ENCODE results near the gene CCR2.

Gene CCR2

DNA sequence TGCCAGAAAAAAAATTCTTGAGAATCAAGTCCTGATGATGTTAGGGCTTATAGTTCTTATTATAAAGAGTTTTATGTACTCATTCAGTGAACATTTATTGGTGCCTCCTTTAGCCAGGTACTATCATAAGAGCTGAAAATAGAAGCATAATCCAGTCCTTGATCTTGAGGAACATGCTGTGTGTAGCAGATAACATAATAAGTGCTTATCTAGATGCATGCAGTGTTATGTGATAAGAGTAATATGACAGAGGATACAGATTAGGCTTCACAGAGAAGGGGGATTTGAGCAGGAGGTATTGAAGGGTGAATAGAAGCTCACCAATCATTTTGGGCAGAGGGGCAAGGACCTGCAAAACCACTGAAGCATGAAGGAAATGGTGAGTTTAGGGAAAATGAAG lies 1.1 kb downstream of the CCR2 start:
- no peak for DNase-seq (ENCODE audit: low spot score)

DNA sequence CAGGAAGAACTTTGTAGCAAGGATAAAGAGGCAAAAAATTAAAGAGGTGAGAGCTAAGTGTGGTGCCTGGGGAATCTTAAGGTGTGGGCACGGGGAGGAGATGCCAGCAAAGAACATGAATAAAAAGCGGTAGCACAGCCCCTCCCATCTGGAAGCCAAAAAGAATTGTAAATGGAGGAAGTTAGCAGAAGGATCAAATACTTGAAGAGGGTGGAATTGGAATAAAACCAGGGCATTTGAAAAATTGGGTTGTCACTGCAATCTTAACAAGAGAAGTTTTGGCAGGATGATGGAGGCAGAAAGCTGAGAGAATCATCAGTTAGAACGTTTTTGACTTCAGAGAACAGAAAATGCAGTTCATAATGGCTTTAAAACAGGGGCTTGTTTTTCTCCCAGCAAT lies 2.4 kb downstream of the CCR2 start:
- no peak for DNase-seq (ENCODE audit: low spot score)

DNA sequence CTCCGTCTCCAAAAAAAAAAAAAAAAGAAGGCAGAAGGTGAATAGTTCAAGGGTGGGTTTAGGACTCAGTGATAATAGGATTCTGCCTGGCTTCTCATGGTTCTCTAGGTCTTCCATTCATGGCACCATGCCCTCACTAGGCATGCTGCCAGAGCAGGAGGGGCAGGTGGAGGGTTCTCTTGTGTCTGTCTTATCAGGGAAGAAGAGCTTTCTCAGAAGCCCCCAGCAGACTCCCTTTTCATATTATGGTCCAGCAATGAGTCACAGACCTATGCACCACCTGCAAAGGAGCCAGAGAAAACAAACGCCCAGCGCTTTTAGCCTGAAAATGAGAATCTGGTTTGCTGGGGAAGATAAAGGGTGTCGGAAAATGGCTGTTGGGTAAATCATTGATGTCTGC lies 3.0 kb downstream of the CCR2 start:
- DNase-seq (ENCODE audit: low spot score): no peak

DNA sequence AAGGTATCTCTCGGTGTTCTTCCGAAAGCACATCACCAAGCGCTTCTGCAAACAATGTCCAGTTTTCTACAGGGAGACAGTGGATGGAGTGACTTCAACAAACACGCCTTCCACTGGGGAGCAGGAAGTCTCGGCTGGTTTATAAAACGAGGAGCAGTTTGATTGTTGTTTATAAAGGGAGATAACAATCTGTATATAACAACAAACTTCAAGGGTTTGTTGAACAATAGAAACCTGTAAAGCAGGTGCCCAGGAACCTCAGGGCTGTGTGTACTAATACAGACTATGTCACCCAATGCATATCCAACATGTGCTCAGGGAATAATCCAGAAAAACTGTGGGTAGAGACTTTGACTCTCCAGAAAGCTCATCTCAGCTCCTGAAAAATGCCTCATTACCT lies 4.6 kb downstream of the CCR2 start:
- DNase-seq (ENCODE audit: low spot score): no peak

DNA sequence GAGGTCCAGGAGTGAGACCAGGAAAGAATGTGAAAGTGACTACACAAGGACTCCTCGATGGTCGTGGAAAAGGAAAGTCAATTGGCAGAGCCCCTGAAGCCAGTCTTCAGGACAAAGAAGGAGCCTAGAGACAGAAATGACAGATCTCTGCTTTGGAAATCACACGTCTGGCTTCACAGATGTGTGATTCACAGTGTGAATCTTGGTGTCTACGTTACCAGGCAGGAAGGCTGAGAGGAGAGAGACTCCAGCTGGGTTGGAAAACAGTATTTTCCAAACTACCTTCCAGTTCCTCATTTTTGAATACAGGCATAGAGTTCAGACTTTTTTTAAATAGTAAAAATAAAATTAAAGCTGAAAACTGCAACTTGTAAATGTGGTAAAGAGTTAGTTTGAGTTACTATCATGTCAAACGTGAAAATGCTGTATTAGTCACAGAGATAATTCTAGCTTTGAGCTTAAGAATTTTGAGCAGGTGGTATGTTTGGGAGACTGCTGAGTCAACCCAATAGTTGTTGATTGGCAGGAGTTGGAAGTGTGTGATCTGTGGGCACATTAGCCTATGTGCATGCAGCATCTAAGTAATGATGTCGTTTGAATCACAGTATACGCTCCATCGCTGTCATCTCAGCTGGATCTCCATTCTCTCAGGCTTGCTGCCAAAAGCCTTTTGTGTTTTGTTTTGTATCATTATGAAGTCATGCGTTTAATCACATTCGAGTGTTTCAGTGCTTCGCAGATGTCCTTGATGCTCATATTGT lies 6.0 kb downstream of the CCR2 start:
- DNase-seq (ENCODE audit: low spot score): peak; percentile 67

DNA sequence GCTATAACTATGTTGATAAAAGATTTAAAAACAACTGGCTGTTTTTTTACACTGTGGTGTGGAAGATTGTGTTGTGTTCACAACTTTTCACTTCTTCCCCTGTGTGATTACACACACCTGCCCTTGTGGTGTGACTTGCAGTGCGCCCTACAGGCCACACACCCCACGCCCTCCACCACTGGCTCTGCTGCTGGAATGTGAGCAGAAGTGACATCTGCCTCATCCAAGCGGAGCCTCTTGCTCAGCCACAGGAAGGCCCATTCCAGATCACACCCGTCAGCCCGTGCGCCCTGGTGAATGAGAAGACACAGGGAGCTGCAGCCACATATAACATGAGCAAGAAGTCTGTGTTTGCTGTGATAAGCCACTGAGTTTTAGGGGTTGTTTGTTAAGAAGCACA lies 7.0 kb downstream of the CCR2 start:
- no peak for DNase-seq (ENCODE audit: low spot score)

DNA sequence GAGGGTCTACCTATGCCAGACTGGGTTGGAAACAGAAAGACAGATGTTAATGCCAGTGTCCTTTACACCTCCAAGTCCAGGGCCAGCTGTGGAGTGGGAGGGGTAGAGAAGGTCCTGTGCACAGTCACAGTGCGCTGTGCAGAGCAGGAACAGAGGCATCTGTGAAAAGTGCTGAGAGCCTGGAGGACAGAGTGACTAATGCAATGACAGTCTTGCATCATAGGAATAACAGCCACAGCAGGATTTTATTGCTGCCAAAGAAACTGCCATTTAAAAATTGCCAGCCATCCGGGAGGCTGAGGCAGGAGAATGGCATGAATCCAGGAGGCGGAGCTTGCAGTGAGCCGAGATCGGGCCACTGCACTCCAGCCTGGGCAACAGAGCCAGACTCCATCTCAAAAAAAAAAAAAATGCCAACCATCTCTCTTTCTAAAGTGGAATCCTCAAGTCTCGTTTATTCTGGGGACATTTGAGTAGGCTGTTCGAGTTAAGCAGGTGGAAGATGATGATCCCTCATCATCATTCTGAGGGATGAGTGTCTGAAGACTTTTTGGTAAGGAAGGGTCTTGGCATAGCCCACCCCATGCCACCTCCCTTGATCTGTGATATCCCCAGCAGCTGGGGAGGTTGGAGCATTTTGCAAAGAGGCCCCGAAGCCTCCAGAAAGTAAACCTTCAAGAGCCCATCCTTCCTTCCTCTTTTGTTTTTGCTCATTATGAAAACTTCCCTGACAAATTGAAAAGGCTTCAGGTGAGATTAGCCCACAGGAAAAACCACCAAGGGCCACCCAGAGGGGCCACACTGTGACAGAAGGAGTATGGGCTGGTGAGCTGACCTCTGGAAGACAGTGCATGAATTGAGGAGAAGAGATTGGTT lies 7.7 kb downstream of the CCR2 start:
- no peak for DNase-seq (ENCODE audit: low spot score)

DNA sequence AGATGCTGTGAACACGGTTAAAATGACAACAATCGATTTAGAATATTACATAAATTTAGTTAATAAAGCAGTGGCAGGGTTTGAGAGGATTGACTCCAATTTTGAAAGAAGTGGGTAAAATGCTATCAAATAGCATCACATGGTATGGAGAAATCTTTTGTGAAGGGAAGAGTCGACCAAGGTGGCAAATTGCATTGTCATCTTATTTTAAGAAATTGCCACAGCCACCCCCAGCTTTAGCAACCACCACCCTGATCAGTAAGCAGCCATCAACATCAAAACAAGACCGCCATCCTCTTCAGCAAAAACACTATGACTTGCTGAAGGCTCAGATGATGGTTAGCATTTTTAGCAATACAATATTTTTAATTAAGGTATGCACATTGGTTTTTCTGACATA lies 11.1 kb downstream of the CCR2 start:
- DNase-seq (ENCODE audit: low spot score): no peak

DNA sequence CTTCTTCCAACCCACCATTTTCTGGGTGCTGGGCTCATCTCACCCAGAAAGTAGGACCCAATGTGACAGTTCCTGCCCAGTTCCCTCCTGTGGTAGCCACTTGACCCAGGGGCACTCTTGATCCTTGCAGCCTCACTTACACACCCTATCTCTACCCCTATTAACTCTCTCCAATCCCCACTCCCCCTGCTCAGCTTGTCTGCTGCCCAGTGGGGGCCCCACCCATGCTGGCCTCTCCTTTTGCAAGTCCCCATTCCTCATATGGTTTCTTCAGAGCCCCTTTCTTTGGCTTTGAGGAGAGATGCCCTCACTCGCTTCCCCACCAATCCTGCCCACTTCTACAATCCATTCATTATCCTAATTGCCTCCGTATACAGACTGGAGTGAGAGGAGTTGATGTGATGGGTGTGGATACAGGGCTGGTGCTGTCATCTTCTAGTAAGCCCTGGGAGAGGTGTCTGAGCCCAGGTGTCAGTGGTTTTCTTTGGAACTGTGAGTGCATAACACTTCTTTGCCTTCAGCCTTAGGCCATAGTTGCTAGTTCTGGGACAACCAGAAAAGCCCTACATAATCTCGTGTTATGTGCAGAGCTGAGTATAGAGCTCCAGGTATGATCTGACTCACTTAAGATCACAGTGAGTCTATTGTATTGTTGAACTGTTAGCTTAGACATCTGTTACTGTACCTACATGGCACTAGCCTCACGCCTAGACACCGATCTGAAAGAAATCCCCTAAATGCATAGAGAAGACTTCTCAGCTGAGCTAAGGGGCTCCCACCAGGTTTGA lies 12.0 kb downstream of the CCR2 start:
- DNase-seq (ENCODE audit: low spot score): no peak

DNA sequence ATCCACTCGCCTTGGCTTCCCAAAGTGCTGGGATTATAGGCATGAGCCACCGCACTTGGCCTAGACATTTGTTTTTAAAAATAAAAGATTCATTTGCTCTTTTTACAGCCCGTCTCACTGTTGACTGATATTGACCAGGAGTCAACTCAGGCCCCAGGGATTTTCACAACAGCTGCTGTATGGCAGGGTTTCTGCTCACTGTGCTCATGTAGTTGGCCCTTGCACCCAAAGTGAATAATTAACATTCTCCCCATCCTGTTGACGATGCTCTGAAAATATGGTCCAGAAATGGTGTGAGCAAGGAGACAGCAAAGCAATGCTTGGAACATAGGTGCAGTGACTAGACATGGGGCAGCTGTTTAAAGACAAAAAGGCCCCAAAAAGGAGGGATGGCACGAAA lies 13.9 kb downstream of the CCR2 start:
- no peak for DNase-seq (ENCODE audit: low spot score)

DNA sequence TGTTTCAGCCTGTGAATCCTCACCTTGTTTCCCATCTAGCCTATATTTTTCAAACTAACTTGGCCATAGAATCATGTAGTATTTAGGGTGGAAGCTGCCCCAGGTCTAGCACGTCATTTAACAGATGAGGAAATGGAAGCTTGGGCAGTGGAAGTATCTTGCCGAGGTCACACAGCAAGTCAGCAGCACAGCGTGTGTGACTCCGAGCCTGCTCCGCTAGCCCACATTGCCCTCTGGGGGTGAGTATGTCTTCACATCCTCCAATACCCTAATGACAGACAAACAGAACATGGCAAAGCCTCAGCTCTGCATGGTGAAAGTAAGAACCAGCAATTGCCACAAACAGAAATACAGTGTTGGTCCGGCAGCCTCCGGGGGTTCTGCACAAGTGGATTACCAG lies 14.7 kb downstream of the CCR2 start:
- peak; percentile 82 for DNase-seq (ENCODE audit: low spot score)

DNA sequence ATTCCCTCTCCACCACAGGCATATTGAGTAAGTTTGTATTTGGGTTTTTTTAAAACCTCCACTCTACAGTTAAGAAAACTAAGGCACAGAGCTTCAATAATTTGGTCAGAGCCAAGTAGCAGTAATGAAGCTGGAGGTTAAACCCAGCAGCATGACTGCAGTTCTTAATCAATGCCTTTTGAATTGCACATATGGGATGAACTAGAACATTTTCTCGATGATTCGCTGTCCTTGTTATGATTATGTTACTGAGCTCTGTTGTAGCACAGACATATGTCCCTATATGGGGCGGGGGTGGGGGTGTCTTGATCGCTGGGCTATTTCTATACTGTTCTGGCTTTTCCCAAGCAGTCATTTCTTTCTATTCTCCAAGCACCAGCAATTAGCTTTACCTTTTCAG lies 15.2 kb downstream of the CCR2 start:
- no peak for DNase-seq (ENCODE audit: low spot score)

DNA sequence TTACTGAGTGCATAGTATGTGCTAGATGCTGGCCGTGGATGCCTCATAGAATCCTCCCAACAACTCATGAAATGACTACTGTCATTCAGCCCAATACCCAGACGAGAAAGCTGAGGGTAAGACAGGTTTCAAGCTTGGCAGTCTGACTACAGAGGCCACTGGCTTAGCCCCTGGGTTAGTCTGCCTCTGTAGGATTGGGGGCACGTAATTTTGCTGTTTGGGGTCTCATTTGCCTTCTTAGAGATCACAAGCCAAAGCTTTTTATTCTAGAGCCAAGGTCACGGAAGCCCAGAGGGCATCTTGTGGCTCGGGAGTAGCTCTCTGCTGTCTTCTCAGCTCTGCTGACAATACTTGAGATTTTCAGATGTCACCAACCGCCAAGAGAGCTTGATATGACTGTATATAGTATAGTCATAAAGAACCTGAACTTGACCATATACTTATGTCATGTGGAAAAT lies 15.8 kb downstream of the CCR2 start:
- DNase-seq (ENCODE audit: low spot score): no peak

DNA sequence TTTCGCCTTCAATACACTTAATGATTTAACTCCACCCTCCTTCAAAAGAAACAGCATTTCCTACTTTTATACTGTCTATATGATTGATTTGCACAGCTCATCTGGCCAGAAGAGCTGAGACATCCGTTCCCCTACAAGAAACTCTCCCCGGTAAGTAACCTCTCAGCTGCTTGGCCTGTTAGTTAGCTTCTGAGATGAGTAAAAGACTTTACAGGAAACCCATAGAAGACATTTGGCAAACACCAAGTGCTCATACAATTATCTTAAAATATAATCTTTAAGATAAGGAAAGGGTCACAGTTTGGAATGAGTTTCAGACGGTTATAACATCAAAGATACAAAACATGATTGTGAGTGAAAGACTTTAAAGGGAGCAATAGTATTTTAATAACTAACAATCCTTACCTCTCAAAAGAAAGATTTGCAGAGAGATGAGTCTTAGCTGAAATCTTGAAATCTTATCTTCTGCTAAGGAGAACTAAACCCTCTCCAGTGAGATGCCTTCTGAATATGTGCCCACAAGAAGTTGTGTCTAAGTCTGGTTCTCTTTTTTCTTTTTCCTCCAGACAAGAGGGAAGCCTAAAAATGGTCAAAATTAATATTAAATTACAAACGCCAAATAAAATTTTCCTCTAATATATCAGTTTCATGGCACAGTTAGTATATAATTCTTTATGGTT lies 17.1 kb downstream of the CCR2 start, which contains the start of gene CCR5:
Gene CCR5 (plus strand): TSS at position 108 of the 680 bp plus-strand sequence. CDS start 1,957 bp downstream, outside the sequence.
- DNase-seq (ENCODE audit: low spot score): no peak

DNA sequence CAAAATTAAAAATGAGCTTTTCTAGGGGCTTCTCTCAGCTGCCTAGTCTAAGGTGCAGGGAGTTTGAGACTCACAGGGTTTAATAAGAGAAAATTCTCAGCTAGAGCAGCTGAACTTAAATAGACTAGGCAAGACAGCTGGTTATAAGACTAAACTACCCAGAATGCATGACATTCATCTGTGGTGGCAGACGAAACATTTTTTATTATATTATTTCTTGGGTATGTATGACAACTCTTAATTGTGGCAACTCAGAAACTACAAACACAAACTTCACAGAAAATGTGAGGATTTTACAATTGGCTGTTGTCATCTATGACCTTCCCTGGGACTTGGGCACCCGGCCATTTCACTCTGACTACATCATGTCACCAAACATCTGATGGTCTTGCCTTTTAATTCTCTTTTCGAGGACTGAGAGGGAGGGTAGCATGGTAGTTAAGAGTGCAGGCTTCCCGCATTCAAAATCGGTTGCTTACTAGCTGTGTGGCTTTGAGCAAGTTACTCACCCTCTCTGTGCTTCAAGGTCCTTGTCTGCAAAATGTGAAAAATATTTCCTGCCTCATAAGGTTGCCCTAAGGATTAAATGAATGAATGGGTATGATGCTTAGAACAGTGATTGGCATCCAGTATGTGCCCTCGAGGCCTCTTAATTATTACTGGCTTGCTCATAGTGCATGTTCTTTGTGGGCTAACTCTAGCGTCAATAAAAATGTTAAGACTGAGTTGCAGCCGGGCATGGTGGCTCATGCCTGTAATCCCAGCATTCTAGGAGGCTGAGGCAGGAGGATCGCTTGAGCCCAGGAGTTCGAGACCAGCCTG lies 17.8 kb downstream of the CCR2 start:
- no peak for DNase-seq (ENCODE audit: low spot score)

DNA sequence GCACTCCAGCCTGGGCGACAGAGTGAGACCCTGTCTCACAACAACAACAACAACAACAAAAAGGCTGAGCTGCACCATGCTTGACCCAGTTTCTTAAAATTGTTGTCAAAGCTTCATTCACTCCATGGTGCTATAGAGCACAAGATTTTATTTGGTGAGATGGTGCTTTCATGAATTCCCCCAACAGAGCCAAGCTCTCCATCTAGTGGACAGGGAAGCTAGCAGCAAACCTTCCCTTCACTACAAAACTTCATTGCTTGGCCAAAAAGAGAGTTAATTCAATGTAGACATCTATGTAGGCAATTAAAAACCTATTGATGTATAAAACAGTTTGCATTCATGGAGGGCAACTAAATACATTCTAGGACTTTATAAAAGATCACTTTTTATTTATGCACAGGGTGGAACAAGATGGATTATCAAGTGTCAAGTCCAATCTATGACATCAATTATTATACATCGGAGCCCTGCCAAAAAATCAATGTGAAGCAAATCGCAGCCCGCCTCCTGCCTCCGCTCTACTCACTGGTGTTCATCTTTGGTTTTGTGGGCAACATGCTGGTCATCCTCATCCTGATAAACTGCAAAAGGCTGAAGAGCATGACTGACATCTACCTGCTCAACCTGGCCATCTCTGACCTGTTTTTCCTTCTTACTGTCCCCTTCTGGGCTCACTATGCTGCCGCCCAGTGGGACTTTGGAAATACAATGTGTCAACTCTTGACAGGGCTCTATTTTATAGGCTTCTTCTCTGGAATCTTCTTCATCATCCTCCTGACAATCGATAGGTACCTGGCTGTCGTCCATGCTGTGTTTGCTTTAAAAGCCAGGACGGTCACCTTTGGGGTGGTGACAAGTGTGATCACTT lies 18.8 kb downstream of the CCR2 start:
- no peak for DNase-seq (ENCODE audit: low spot score)

DNA sequence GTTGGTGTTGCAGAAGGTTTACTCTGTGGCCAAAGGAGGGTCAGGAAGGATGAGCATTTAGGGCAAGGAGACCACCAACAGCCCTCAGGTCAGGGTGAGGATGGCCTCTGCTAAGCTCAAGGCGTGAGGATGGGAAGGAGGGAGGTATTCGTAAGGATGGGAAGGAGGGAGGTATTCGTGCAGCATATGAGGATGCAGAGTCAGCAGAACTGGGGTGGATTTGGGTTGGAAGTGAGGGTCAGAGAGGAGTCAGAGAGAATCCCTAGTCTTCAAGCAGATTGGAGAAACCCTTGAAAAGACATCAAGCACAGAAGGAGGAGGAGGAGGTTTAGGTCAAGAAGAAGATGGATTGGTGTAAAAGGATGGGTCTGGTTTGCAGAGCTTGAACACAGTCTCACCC lies 20.8 kb downstream of the CCR2 start:
- no peak for DNase-seq (ENCODE audit: low spot score)

DNA sequence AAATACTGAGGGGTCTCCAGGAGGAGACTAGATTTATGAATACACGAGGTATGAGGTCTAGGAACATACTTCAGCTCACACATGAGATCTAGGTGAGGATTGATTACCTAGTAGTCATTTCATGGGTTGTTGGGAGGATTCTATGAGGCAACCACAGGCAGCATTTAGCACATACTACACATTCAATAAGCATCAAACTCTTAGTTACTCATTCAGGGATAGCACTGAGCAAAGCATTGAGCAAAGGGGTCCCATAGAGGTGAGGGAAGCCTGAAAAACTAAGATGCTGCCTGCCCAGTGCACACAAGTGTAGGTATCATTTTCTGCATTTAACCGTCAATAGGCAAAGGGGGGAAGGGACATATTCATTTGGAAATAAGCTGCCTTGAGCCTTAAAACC lies 21.3 kb downstream of the CCR2 start:
- DNase-seq (ENCODE audit: low spot score): no peak

DNA sequence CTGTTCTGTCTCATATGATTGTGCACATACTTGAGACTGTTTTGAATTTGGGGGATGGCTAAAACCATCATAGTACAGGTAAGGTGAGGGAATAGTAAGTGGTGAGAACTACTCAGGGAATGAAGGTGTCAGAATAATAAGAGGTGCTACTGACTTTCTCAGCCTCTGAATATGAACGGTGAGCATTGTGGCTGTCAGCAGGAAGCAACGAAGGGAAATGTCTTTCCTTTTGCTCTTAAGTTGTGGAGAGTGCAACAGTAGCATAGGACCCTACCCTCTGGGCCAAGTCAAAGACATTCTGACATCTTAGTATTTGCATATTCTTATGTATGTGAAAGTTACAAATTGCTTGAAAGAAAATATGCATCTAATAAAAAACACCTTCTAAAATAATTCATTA lies 21.9 kb downstream of the CCR2 start:
- no peak for DNase-seq (ENCODE audit: low spot score)

DNA sequence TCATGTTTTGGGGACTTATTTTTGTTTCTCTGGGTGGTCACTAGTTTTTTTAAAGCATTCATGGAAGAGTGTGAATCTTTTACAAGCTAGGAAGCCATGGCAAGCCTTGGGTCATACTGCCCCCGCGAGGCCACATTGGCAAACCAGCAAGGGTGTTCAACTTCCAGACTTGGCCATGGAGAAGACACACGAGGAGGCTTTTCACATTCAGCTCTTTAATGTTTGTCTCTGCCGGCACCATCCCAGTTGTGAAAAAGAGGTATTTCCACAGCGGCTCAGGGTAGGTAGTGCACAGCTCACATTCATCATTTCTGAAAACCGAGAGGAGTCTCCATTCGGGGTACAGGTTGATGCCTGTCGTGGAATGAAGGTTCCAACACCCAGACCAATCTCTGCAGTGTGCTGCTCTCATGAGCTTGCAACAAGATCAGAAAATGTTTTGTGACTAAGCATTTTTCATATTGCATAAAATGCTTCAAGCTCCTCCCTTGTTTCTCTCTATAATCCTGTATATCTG lies 24.6 kb downstream of the CCR2 start:
- DNase-seq (ENCODE audit: low spot score): peak; percentile 82
